Left lobe of liver (tissue), 2 donors: Measurements from ENCODE around the gene AGAP5. TPM values are rescaled to one million over a fixed set of nuclear protein-coding genes. Genes with fewer than 3 reads are reported as not detected.
"Not testable (repeated sequence)": the region's sequence is repeated elsewhere in the genome, so short reads cannot be mapped to it uniquely, and the experiment has no call there.

Source experiments
- ATAC-seq: fragments of 200-7000 bp; cut with Tn5 transposase; one replicate; pipeline ENCODE4 v1.9.1; 2020; ENCODE audit warnings: mild to moderate bottlenecking, moderate library complexity
- DNase-seq: peaks from one replicate; pipeline ENCODE4 v3.0.0-alpha.2; 2020; ENCODE audit warnings: low spot score
- total RNA-seq: library from RNA; stranded (reverse); gene quantifications from one replicate; pipeline ENCODE4 v1.2.1, GENCODE V29; 2021
- donor health status: DM: no; HTN: no; CAD: no; lungs with moderate emphysema.
- donor health status: DM: no; HTN: yes; CAD: no.

Gene AGAP5
- total RNA-seq, 1 donor from 2014 or later = 6.6 TPM

DNA sequence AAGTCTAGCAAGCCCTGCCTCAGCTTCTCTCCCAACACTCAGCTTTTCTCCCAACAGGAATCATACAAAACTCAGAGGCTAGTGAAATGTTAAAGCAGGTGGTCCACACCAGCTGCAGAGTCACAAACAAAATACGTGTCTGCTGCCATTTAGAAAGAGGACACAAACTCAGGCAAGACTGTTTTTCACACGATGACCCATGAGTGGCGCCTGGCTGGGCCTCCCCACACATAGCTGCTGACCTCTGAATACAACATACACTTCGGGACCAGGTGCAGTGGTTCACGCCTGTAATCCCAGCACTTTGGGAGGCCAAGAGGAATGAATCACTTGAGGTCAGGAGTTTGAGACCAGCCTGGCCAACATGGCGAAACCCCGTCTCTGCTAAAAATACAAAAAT, 35.2 kb downstream of the AGAP5 start:
- ATAC-seq, DNase-seq: not testable (repeated sequence)

DNA sequence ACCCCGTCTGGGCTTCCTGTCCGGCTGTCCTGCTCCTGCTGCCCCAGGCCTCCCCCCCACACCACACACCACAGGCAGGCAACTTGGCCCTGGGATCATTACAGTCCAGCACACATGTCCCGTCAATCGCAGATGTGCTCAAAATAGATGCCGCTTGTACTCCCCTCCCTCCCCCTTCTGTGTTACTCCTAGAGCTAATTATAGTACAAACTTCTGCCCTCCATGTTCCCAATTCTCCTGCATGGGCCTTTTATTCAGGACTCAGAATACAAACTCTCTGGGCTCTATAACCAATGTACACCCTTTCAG, 42.0 kb downstream of the AGAP5 start, which contains the start of gene SYNPO2L:
SYNPO2L (minus strand) TSS at position 40 of the 309 bp plus-strand sequence. CDS start 107 bp downstream, outside the sequence.
- ATAC-seq = peak; percentile 29
- DNase-seq = no peak

DNA sequence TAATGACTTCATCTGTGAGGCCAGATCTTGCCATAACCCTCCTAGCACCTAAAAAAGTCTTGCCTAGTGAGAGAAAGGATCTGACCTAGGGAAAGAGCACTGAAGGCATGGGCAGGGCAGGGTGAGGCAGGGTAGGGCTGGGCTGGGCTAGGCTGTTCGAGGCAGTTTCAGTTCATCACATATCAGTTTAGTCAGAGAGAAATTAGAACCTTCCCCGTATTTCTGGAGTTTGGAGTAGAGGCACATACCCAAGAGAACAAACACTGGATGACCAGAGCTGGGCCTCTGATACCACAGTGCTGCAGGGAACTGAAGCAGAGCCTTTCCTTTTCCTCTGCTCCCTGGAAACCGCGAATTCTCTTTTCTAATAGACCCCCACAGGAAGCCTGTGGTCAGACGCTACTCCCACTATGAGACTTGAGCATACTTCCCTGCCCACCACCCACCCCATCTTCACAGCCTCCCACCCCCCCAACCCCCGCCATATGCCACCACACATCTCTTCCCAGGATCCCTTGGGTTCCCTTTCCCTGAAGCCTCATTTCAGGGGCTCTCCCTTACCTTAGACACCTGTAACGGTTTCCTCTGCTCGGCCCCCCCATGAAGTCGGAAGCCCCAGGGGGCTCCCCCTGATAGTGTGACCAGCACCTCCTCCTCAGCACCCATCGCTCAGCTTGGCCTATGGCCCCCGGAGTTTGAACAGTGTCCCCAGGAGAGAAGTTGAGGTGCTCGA, 42.5 kb downstream of the AGAP5 start:
- no peak for ATAC-seq
- DNase-seq = no peak

DNA sequence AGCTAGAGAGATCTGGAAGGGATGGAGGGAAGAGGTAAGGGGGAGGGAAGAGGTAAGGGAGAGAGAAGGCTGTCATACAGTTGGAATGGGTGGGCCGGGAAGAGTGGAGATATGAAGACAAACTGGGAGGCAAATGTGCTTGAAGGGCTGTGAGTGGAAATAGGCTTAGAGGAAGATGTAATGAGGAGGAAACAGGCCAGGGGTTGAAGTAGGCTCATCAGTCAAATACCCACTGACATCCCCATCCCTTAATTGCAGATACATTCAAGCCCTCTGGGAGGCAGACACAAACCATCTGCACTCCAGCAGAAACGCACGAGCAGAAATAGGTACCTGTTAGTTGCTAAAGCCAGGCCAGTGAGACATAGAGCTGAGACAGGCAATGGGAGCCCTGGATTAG, 44.2 kb downstream of the AGAP5 start:
- ATAC-seq (no peak), DNase-seq (no peak)

DNA sequence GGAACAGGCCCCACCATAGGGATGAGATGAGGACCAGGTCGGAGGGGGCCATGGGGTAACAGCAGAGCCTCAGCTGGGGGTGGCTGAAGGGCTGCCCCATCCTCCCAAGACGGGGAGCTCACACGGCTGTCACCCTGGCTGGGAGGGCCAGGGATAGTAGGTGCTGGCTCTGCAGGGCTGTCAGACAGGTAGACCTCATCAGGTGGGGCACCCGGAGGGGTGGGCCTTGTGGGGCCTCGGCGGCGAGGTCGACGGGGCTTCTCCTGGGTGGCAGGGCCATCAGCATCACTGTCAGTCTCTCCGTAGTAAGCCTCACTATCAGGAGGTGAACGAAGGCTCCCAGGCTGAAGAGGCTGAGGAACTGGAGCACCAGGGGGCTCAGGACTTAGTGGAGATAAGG, 44.7 kb downstream of the AGAP5 start:
- ATAC-seq (no peak), DNase-seq (no peak)

DNA sequence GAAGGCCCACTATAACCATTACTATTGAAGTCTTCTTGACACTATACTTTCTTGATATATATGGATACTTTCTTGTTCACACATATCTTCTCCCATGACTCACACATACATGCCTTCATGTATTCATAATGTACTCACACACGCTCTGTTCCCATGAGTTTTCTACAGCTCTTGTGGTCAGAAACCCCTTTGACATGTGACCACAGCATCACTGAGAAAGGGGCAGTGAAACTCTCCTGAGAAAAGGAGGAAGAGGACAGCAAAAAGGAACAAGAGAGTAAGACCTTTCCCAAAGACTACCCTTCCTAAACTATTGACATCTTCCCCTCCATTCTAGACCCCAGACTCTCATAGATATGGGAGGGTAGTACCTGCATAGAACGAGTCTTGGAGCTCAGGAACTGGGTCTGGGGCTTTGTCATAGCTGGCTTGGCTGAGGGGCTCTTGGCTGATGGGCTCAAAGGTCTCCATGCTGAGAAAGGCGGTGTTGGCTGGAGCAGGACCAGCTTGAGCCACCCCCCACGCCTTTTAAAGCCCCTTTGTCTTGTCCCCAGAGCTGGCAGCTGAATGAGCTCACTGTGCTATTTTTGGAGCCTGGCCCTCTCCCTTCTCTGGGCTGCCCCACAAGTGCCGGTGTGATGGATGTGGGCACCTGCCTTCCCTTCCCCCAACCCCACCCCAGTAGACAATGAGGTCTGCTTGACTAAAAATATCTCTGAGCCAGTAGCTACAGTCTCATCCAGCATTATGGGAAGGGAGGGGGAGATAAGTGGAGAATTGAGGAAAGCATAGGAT, 47.2 kb downstream of the AGAP5 start:
- no peak for ATAC-seq
- no peak for DNase-seq

DNA sequence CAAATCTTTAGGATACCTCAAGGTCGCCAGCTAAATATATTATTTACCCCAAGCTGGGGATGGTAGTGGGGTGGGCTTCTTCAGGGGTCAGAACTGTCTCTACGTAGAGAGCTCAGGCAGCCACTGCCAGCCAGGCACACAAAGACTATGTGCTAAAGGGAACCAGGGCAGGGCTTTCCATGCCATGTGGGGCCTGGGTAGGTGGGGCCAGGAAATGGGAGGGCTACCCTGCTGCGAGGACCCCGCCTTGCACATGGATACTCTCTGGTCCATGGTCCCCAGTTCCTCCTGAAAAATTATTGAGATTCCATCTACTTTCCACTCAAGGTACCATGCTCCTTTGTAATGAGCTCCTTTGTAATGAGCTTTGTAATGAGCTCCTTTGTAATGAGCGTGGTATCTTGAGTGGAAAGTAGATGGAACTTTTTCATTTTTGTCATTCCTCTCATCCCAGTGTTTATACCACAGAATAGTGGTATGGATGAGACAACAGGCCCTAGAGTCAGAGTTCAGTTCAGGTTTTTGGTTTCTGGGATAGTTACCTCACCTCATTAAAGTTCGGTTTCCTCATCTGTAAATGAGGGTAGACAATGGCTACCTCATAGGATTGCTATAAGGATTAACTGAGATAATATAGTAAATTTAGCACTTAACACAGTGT, 47.9 kb downstream of the AGAP5 start:
- DNase-seq = no peak
- no peak for ATAC-seq

DNA sequence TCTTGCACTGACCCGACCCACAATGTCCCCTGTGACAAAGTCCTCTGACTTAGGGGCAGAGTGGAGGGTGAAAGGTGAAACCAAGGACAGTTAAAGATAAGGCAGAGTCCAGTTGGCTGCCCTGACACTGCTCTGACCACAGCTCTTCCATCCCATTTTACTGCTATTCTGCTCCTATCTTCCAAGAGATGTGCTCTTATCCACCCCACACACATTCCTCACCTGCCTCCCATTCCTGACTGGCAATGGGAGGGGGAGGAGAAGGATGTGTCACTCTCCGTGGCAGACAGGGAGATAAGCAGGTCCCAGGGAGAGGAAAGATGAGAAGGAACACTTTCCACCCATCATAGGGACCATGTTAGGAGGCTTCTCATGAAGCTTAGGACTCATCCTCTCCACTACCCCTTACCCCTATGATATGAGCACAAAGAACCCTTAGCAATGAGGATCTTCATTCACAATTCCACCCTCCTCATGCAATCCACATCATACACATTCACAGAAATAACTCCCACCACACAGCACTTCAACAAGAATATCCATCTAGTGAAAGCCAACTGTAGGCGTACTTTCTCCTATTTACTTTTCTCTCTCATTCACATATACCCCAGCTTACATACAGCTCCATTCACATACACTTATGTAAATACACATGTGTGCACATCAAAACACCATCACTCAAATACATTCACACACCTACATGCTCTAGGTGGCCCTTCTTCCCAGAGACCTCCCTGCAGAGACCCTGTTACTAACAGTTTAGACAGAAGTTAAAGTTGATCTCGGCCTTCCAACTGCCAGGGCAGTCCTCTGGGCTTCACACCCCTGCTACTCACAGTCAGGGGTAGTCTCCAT, 48.7 kb downstream of the AGAP5 start:
- DNase-seq (no peak), ATAC-seq (no peak)

DNA sequence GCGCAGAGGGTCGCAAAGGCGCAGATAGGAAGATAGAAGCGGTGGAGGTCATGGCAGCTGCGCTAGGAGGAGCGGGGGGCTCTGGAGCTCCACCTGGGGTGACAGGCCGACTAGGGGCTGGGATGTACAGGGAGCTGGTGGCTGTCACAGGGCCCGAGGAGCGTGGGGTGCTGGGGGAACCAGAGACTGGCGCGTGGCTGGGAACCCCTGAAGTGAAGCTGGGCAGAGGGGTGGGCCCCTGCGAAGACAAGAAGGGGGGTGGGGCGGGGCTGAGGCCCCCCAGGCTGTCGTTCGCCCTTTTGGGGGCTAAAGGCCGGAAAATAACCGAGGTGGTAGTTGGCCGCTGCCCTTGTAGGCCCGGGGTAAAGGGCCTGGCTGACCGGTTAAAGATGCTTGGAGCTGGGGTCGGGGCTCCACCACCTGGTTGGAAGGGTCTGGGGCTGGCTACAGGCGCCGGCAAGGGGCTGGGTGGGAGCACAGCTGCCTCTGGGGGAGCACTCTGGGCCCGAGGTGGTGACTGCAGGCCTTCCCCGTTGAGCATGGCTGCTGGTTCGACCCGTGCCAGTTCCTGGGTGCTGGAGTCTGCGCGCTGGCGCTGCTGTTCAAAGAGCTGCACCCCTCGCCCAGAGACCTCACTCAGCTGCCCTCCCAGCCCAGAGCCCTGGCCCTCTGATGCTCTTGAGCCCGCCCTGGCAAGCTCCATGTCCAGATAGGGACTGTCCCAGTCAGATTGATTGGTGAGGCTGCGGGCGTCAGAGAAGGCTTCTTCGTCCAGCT, 49.8 kb downstream of the AGAP5 start:
- DNase-seq = no peak
- ATAC-seq = no peak

DNA sequence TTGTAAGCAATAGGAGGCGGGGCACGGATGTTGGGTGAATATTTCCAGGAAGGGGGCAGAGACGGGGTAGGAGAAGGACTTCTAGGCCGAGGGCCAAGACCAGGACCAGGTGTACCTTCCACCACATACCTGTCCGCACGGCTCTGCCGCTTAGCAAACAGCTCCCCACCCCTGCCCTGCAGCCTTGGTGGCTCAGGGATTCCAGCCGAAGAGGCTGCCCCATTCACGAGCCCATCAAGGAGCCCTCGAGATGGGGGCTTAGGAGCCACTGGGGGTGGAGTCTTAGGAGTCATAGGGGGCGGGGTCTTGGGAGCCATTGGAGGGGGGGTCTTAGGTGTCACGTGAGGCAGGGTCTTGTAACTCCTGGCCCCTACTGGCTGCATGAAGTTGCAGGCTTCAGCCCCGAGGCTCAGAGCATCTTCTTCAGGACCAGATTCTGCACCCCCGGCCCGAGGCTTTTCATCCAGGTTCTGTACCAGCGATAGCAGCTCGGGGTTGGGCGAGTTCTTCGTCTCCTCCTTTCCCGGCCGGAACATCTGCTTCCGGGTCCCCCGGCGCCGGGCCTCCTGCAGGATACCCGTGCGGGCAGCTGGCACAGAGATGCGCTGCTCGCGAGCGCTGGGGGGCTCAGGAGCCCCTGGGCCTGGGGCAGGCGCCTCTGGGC, 50.6 kb downstream of the AGAP5 start:
- no peak for DNase-seq

DNA sequence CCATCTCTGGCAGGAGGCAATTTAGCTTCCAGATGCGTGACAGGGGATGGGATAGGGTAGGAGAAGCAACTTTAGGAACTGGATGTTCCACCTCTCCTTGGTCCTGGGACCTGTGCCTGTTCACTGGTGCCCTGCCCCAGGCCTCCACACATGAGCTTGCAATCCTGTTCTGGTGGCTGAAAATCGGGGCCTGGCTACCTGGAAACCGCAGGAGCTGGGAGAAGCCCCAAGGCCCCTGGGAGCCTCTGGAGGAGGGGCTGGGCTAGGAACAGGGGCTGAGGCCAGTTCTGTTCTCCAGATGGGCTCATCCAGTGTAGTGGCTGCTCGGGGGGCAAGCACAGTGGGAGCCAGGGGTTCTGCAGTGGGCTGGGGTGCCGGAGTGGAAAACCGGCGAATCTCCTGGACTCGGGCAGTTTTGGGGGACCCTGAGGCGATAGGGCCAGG, 51.3 kb downstream of the AGAP5 start:
- DNase-seq (no peak), ATAC-seq (no peak)

More for the DNA sequence above, 50.6 kb downstream of the AGAP5 start:
- no peak for ATAC-seq

DNA sequence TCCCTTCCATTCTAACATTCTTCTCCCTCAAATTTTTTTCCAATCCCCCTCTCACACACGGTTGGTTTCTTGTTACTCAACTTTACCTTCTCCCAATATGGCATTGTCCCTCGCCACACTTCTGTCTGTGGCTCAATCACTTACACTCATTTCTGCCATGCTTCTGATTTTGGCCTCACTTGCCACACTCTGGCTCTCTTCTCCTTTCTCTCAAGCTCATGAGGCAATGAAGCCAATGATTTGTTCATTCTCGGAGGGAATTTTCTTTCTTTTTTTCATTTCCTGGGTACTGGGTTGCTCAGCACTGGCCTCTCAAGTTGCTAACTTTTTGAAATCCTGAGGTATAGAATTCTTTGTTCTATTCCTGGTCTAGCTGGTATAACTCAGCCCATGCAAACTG, 52.7 kb downstream of the AGAP5 start:
- DNase-seq (no peak), ATAC-seq (no peak)

DNA sequence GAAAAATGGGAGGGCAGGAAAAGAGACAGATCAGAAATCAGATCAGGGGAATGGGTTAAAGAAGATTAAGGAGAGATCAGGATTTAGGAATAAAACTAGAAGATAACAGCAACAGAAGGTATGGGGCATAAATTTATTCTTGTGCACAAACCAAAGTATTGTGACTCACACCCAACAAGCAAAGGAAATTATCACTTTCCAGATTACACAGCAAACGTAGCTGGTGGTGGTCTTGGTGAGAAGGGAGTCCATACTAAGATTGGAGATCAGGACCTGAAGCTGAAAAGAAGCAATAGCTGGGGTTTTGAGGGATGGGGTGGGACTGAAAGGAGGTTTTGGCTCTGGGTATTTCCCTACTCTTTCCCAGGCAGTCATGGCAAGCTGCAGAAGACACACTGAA, 53.1 kb downstream of the AGAP5 start:
- DNase-seq (no peak), ATAC-seq (no peak)

DNA sequence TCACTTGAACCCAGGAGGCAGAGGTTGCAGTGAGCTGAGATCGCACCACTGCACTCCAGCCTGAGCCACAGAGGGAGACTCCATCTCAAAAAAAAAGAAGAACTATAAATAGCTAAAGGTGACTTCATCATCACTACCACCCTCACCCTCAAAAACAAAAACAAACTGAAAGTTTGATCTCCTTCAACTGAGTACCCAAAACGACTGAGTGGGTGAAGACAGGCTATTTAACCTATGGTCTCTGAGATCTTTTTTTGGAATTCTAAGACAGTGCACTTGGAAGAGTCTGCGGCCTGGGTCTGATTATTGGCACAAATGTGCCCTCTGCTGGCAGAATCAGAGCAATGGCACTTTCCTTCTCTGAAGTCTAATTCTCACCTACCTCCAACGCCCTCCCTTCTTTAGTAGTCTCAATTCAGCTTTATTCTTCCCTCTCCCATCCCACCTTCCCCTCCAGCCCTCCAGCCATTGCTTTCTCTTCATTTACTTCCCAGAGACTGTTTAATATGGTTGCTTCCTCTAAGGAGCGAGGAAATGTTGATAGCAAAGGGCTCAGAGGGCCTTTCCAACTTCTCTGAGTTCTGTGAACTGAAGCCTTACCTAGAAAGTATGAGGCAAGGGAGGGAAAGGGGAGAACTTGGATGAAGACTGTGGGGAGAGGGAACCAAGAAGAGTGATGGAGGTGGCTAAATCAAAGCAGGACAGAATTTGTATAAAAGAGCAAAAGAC, 53.7 kb downstream of the AGAP5 start:
- no peak for DNase-seq
- peak; percentile 95 for ATAC-seq

DNA sequence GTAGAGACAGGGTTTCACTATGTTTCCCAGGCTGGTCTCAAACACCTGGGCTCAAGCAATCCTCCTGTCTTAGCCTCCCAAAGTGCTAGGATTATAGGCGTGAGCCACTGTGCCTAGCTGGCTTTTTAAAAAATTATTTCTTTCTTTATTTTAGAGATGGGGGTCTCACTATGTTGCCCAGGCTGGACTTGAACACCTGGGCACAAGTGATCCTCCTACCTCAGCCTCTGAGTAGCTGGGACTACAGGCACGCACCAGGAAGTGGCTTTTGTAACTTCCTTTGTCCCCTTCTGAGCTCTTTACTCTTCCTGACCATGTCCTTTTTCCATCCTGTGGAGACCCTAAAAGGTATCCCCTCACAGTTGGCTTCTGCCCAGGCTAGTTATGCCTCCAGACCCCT, 54.5 kb downstream of the AGAP5 start:
- no peak for ATAC-seq
- no peak for DNase-seq

DNA sequence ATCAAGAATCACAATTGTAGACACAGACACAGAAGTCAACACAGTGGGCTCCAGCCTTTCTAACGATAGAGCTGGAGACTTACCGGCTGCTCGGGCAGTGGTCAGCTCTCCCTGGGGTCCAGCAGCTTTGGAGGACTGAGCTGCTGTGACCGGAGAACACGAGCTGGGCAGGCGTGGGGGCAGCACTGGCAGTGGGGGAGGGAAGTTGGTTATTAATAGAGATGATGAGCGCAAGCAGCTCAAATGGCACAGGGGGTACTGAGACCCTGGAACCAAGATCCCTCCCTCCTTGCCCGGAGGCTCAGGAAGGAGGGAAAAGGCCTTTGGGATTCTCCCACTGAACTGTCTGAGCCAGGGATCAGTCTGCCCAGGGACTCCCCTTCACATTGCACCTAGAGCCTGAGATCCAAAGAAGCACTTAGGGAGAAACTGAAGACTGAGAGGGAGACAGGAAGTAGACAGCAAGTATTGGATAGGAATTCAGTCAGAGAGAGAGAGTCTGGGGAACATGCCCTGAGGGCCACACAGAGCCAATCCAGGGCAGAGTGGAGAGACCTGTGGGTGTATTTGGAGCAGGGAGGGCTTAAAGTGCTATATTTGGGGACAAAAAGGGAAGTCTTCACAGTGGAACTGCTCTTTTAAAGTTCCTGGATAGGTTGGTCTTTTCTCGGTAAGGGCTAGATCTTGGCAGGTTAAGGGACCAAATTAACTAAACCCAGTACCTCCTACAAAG, 56.4 kb downstream of the AGAP5 start, which contains the start of gene MYOZ1:
MYOZ1 (minus strand) TSS at position 147 of the 733 bp plus-strand sequence. CDS start 1,457 bp downstream, outside the sequence.
- DNase-seq (no peak), ATAC-seq (no peak)

DNA sequence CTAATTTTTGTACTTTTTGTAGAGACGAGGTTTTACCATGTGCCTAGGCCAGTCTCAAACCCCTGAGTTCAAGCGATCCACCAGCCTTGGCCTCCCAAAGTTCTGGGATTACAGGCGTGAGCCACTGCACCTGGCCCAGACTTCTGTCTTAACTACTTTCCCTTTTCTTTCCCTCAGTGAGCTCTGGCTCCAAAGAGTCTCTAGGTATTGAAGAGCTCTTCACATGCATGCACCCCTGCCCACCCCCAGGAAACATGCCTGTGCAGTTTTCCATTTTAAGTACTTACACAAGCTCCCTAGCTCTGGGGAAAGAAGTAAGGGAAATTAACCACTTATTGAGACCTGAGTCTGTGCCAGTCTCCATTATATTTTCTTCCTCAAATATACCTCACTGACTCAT, 58.6 kb downstream of the AGAP5 start:
- DNase-seq (no peak), ATAC-seq (no peak)

DNA sequence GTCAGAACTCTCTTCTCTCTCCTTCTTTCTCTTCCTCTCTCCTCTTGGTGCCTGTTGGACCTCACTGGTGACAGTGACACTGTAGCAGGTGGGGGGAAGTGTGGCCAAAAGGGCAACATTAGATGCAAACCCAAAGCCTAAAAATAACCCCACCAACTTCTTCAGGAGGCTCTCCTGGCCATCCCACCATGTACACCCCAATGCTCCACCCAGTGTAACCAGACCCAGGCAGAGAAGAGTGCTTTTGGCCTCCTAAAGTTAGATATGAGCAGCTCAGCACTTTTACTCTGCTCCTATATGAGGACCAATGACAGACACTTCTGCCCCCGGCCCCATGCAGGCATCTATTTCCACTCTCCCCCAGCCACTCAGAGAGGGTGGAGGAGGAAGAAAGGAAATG, 62.1 kb downstream of the AGAP5 start:
- no peak for DNase-seq
- no peak for ATAC-seq
